ENCODE data around the gene GHRL. TPM values are rescaled to one million over a fixed set of nuclear protein-coding genes. Genes with fewer than 3 reads are reported as not detected.
A peak's percentile ranks its signal among the peaks of the same experiment; 100 is the strongest.

Gene GHRL
- total RNA-seq, 2 experiments from 2014 or later = 0.73 TPM; not detected in 1

DNA sequence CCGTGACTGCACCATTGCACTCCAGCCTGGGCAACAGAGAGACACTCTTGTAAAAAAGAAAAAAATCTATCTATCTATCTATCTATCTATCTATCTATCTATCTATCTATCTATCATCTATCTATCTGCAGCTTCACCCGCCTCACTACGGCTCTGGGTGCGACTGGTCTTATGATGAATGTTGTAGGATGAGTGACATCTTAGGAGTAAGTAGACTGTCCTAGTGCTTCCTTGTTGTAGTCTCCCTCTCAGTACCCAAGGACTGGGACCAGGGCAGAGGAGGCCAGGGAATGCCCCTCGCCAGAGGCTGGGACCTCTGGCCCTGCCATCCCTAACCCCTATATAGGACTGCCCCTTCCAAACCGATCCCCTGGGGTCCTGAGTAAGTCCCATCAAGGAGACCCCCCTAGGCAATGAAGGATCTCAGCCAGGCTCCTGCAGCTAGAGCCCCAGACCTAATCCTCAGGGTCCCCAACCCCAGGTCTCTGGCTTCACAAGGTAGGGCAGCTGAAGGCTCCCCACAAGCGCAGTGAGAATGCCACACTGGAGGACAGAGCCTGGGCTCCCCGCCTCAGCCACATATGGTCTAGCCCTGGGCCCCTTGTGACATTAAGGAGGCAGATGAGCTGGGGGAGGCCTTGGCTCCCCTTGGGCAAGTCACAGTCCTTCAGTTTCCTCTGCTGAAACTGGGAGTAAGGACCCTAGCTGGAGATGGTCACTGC is 29.0 kb upstream of the GHRL start:
- H3K9me3 Mint-ChIP-seq = no peaks in the 10 kb centered on the region
- peaks cover 4% of the 10 kb centered on the region for H3K27me3 Mint-ChIP-seq
- peak overlapping the region; percentile 44 for H3K4me3 Mint-ChIP-seq
- no peaks in the 10 kb centered on the region for H3K36me3 Mint-ChIP-seq
- ChIA-PET POLR2A (interaction anchor here (0.6 to 1.8 kb wide), 5 partner anchors 52 to 431 kb away, joined by 3 to 6 read pairs (median 3); partner anchors contain the start of genes CRELD1 and JAGN1), CTCF (interaction anchor here (1.0 to 2.0 kb wide), 9 partner anchors 8 to 417 kb away, joined by 3 to 8 read pairs (median 3); partner anchors contain the start of gene CRELD1)
- H3K4me1 Mint-ChIP-seq (ENCODE audit: low read depth) = peaks cover 22% of the 10 kb centered on the region
- intact Hi-C loops (cut with micrococcal nuclease) = loop anchor here (1.0 to 5.0 kb wide), 3 partner anchors 129 to 335 kb away; partner anchors contain the start of genes BRK1 and EMC3
- no peak overlapping the region for H3K27ac Mint-ChIP-seq
- no peak for DNase-seq

DNA sequence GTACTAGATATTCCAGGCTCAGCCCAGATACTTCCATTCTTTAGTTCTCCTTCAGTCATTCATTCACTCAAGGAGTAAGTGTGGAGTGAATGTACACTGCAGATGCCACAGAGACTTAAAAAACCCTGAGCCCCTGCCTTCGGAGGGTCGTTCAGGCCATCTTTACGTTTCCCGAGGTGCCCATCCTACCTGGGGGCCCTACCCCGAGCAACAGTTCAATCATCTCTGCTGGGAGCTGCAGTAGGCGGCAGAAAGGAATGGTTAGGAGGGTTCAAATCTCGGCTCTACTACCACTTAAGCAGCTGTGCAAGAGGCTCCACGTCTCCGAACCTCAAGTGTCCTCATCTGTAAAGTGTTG is 27.6 kb upstream of the GHRL start:
- intact Hi-C loops (cut with micrococcal nuclease) = loop anchor here (1.0 to 5.0 kb wide), 3 partner anchors 128 to 430 kb away; partner anchors contain the start of genes EMC3 and JAGN1
- H3K4me3 Mint-ChIP-seq = peak overlapping the region; percentile 92
- H3K36me3 Mint-ChIP-seq = peaks cover 7% of the 10 kb centered on the region
- peak overlapping the region; percentile 78 for H3K27ac Mint-ChIP-seq
- peaks cover 22% of the 10 kb centered on the region for H3K4me1 Mint-ChIP-seq (ENCODE audit: low read depth)
- ChIA-PET CTCF (interaction anchor here (0.6 to 2.0 kb wide), 7 partner anchors 9 to 418 kb away, joined by 3 to 8 read pairs (median 3); partner anchors contain the start of genes CRELD1 and VHL), POLR2A (interaction anchor here (1.1 to 1.8 kb wide), 7 partner anchors 51 to 581 kb away, joined by 3 to 6 read pairs (median 3); partner anchors contain the start of genes CAMK1, CRELD1, JAGN1 and VHL)
- peaks cover 2% of the 10 kb centered on the region for H3K27me3 Mint-ChIP-seq
- no peak for DNase-seq
- H3K9me3 Mint-ChIP-seq = no peaks in the 10 kb centered on the region

DNA sequence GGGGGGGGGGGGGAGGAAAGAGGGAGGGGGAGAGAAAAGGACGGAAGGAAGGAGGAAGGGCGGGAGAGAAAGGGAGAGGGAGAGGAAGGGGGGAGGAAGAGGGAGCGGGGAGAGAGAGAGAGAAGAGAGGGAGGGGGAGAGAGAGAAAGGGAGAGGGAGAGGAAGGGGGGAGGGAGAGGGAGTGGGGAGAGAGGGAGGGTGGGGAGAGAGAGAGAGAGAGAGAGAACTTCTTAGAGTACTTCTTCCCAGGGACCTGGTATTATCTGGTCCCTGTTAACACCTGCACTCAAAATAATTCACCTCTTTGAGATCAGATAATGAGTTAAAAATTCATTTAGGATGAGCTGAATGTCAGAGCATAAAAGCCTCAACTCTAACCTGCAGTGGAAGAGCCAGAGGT is 27.1 kb upstream of the GHRL start:
- no peak for DNase-seq
- Mint-ChIP-seq H3K4me3 (peak overlapping the region; percentile 92), H3K36me3 (peaks cover 8% of the 10 kb centered on the region), H3K4me1 (ENCODE audit: low read depth) (peaks cover 22% of the 10 kb centered on the region), H3K9me3 (no peaks in the 10 kb centered on the region), H3K27me3 (no peaks in the 10 kb centered on the region), H3K27ac (no peak overlapping the region)
- CTCF ChIA-PET = interaction anchor here (1.2 to 1.8 kb wide), 2 partner anchors 56 to 387 kb away, joined by 5 to 7 read pairs; partner anchors contain the start of gene CRELD1
- intact Hi-C loops (cut with micrococcal nuclease) = loop anchor here (1.0 to 5.0 kb wide), 3 partner anchors 128 to 430 kb away; partner anchors contain the start of genes EMC3 and JAGN1
- POLR2A ChIA-PET = interaction anchor here (0.9 to 1.3 kb wide), 3 partner anchors 98 to 178 kb away, joined by 3 to 6 read pairs (median 3); partner anchors contain the start of gene VHL

DNA sequence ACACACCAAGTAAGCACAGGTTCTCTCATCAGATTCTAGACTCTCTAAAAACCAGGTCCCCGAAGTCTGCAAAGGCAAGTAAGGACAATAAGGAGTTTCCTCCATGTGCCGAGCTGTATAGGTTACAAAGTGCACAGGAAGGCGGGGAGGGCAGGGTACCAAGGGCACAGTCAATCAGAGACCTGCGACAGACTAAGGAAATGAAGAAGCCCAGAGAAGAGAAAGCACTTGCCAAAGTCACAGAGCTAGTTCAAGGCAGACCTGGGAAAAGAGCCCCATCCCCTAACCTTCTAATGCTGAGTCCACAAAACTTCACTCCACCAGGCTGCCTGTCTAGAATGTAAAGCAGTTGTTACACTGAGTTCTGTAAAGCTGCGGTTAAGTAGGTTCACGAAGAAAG is 26.5 kb upstream of the GHRL start:
- peaks cover 12% of the 10 kb centered on the region for H3K36me3 Mint-ChIP-seq
- peak; percentile 18 for DNase-seq
- H3K27ac Mint-ChIP-seq = peak overlapping the region; percentile 62
- H3K4me1 Mint-ChIP-seq (ENCODE audit: low read depth) = peaks cover 22% of the 10 kb centered on the region
- peak overlapping the region; percentile 54 for H3K4me3 Mint-ChIP-seq
- ChIA-PET CTCF (no interaction called here), POLR2A (interaction anchor here (0.9 kb wide), 1 partner anchor 97 kb away, joined by 3 read pairs; no protein-coding TSS in a partner anchor)
- H3K27me3 Mint-ChIP-seq = no peaks in the 10 kb centered on the region
- intact Hi-C loops (cut with micrococcal nuclease) = no loop called here
- H3K9me3 Mint-ChIP-seq = no peaks in the 10 kb centered on the region

- H3K27ac Mint-ChIP-seq = no peak overlapping the region
- CTCF ChIA-PET = no interaction called here
Measured at GRCh38 chr3:10317961-10318350, 25.2 kb upstream of the GHRL start.

DNA sequence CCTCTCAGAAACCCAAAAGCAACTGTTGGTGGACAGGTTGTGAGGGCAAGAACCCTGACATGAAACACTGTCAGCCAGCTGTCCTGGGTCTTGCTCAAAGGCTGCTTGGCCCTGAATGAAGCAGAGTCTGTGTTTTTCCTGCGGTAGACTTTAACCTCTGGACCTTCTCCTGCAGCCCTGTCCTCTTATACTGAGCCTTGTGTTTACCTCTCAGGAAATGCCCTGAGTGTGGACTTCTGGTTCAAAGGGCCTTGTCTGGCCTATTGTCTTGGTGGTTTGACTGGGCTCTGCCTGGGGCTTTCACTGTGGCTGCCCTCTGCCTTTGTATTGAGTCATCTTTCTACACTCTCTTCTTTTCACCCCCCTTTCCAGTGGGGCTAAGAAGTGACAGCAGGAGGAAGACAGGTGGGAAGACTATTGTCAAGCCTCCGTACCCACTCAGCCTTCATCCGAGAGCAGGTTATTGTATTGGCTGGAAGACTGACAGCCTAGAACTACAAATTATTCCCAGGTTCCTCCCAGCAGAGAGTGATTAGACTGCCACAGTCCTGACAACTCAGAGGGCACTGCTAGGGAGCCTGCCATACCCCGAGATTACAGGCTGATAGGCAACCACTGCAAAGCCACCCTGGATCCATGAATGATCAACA is 24.7 kb upstream of the GHRL start:
- DNase-seq = no peak
- CTCF ChIA-PET = no interaction called here
- Mint-ChIP-seq H3K9me3 (no peaks in the 10 kb centered on the region), H3K36me3 (peaks cover 20% of the 10 kb centered on the region), H3K4me3 (no peak overlapping the region), H3K4me1 (ENCODE audit: low read depth) (peaks cover 22% of the 10 kb centered on the region), H3K27me3 (no peaks in the 10 kb centered on the region), H3K27ac (no peak overlapping the region)
- intact Hi-C loops (cut with micrococcal nuclease) = no loop called here
- POLR2A ChIA-PET = no interaction called here

More at GRCh38 chr3:10317961-10318350, 25.2 kb upstream of the GHRL start:
- Mint-ChIP-seq H3K4me1 (ENCODE audit: low read depth) (peaks cover 22% of the 10 kb centered on the region), H3K27me3 (no peaks in the 10 kb centered on the region), H3K4me3 (no peak overlapping the region), H3K9me3 (no peaks in the 10 kb centered on the region), H3K36me3 (peaks cover 16% of the 10 kb centered on the region)
- intact Hi-C loops (cut with micrococcal nuclease) = no loop called here
- POLR2A ChIA-PET = interaction anchor here (0.6 kb wide), 1 partner anchor 51 kb away, joined by 4 read pairs; no protein-coding TSS in a partner anchor
- DNase-seq = no peak

- Mint-ChIP-seq H3K9me3 (no peaks in the 10 kb centered on the region), H3K36me3 (peaks cover 30% of the 10 kb centered on the region), H3K4me3 (no peak overlapping the region), H3K4me1 (ENCODE audit: low read depth) (peaks cover 20% of the 10 kb centered on the region), H3K27me3 (no peaks in the 10 kb centered on the region), H3K27ac (no peak overlapping the region)
- ChIA-PET CTCF (no interaction called here), POLR2A (no interaction called here)
- DNase-seq = no peak
- intact Hi-C loops (cut with micrococcal nuclease) = no loop called here
Measured at GRCh38 chr3:10315771-10316344, 23.1 kb upstream of the GHRL start.

- Mint-ChIP-seq H3K9me3 (no peaks in the 10 kb centered on the region), H3K27me3 (no peaks in the 10 kb centered on the region), H3K4me3 (no peak overlapping the region), H3K27ac (no peak overlapping the region), H3K4me1 (ENCODE audit: low read depth) (peaks cover 25% of the 10 kb centered on the region), H3K36me3 (peaks cover 37% of the 10 kb centered on the region)
- DNase-seq = no peak
- intact Hi-C loops (cut with micrococcal nuclease) = no loop called here
- POLR2A ChIA-PET = no interaction called here
- CTCF ChIA-PET = no interaction called here
Measured at GRCh38 chr3:10315101-10315500, 22.4 kb upstream of the GHRL start.

GRCh38 chr3:10312861-10313260 is 20.1 kb upstream of the GHRL start:
- ChIA-PET POLR2A (interaction anchor here (1.7 kb wide), 1 partner anchor 8 kb away, joined by 3 read pairs; no protein-coding TSS in a partner anchor), CTCF (interaction anchor here (0.9 kb wide), 1 partner anchor 9 kb away, joined by 3 read pairs; no protein-coding TSS in a partner anchor)
- Mint-ChIP-seq H3K9me3 (no peaks in the 10 kb centered on the region), H3K4me3 (no peak overlapping the region), H3K36me3 (peaks cover 51% of the 10 kb centered on the region), H3K27ac (no peak overlapping the region), H3K27me3 (no peaks in the 10 kb centered on the region), H3K4me1 (ENCODE audit: low read depth) (peaks cover 9% of the 10 kb centered on the region)
- intact Hi-C loops (cut with micrococcal nuclease) = no loop called here
- DNase-seq = no peak

DNA sequence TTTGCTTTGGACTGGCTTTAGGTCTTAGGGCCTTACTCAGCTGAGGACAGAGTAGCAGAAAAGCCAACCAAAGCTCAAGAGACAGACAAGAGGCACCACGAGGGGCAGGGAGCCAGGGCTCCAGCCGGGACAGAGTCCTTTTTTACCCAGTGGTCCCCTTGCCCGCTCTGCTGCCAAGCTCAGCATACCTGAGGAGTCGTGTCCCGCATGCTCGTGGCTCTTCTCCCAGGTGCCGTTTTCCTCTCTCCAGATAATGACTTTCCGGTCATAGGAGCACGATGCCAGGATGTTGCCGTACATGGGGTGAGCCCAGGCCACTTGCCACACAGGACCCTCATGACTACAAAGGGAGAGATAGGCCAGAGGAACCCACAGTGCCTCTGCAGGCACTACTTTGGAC is 19.6 kb upstream of the GHRL start:
- Mint-ChIP-seq H3K4me3 (no peak overlapping the region), H3K4me1 (ENCODE audit: low read depth) (peaks cover 9% of the 10 kb centered on the region), H3K27me3 (no peaks in the 10 kb centered on the region), H3K27ac (no peak overlapping the region), H3K36me3 (peaks cover 54% of the 10 kb centered on the region), H3K9me3 (no peaks in the 10 kb centered on the region)
- intact Hi-C loops (cut with micrococcal nuclease) = no loop called here
- CTCF ChIA-PET = no interaction called here
- DNase-seq = no peak
- POLR2A ChIA-PET = no interaction called here

DNA sequence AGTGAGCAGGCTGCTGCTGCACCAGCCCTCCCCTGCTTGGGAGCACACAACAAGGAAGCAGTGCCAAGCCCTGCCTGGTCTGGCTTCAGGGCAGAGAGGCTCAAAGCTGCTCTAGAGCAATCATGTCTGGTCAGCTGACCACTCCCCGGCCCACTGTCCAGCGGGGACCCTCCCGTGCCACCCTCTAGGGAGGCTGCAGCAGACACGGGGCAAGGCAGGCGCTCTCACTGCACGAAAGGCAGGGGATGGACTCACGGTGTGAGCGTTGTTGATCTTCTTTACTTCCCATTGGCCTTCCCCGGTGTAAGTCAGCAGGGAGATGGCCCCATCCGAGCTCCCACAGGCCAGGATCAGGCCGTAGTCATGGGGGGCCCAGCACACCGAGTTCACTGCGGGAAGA is 19.0 kb upstream of the GHRL start:
- DNase-seq = no peak
- CTCF ChIA-PET = no interaction called here
- H3K9me3 Mint-ChIP-seq = no peaks in the 10 kb centered on the region
- peaks cover 9% of the 10 kb centered on the region for H3K4me1 Mint-ChIP-seq (ENCODE audit: low read depth)
- peaks cover 58% of the 10 kb centered on the region for H3K36me3 Mint-ChIP-seq
- H3K27me3 Mint-ChIP-seq = no peaks in the 10 kb centered on the region
- intact Hi-C loops (cut with micrococcal nuclease) = no loop called here
- POLR2A ChIA-PET = no interaction called here
- no peak overlapping the region for H3K27ac Mint-ChIP-seq
- H3K4me3 Mint-ChIP-seq = no peak overlapping the region

DNA sequence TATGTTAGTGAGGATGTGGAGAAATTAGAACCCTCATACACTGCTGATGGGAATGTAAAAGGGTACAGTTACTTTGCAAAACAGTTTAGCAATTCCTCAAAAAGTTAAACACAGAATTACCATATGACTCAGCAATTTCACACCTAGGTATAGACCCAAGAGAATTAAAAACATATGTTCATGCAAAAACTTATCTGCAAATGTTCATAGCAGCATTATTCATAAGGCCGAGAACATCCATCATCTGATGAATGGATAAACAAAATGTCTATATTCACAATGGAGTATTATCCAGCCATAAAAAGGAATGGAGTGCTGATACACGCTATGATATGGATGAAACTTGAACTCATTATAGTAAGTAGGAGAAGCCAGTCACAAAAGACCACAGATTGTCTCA is 17.8 kb upstream of the GHRL start:
- no peaks in the 10 kb centered on the region for H3K9me3 Mint-ChIP-seq
- peak overlapping the region; percentile 67 for H3K27ac Mint-ChIP-seq
- intact Hi-C loops (cut with micrococcal nuclease) = no loop called here
- H3K4me3 Mint-ChIP-seq = no peak overlapping the region
- H3K36me3 Mint-ChIP-seq = peaks cover 52% of the 10 kb centered on the region
- no peak for DNase-seq
- peaks cover 9% of the 10 kb centered on the region for H3K4me1 Mint-ChIP-seq (ENCODE audit: low read depth)
- no peaks in the 10 kb centered on the region for H3K27me3 Mint-ChIP-seq
- CTCF ChIA-PET = no interaction called here
- POLR2A ChIA-PET = no interaction called here
